DMS79 treated with DMSO at 0.1 percent for 48 hours (cell line): ENCODE data around the gene IFNA8.
A peak's percentile ranks its signal among the peaks of the same experiment; 100 is the strongest.
"Not testable (repeated sequence)": the region's sequence is repeated elsewhere in the genome, so short reads cannot be mapped to it uniquely, and the experiment has no call there.

Source experiments
- DNase-seq: peaks from one replicate; lab custom pipeline; 2025; lab: John Stamatoyannopoulos, UW

The IFNA8 gene

GRCh38 chr9:21429191-21429590 is 20.3 kb downstream of the IFNA8 start:
- no peak for DNase-seq

GRCh38 chr9:21432672-21433425 is 23.9 kb downstream of the IFNA8 start:
- no peak for DNase-seq

- DNase-seq = peak; percentile 2
These were observed 25.5 kb downstream of the IFNA8 start for GRCh38 chr9:21434202-21435014.

- not testable (repeated sequence) for DNase-seq
These were observed 26.1 kb downstream of the IFNA8 start for GRCh38 chr9:21435015-21435383.

GRCh38 chr9:21440139-21440538 is 31.2 kb downstream of the IFNA8 start, which contains the start of gene IFNA1:
Gene IFNA1, plus strand, starts transcription at chr9:21440439. Its CDS starts 69 bp downstream, at chr9:21440508.
- DNase-seq = no peak

- DNase-seq = no peak
These were observed 35.1 kb downstream of the IFNA8 start for GRCh38 chr9:21443849-21444625.

GRCh38 chr9:21449312-21449711 is 40.4 kb downstream of the IFNA8 start:
- DNase-seq = not testable (repeated sequence)

GRCh38 chr9:21450733-21451394 is 41.9 kb downstream of the IFNA8 start:
- DNase-seq = no peak

- no peak for DNase-seq
These were observed 43.8 kb downstream of the IFNA8 start for GRCh38 chr9:21452681-21453080.

GRCh38 chr9:21454149-21454548 is 45.2 kb downstream of the IFNA8 start:
- DNase-seq = no peak

GRCh38 chr9:21455320-21455719 is 46.4 kb downstream of the IFNA8 start:
- DNase-seq = no peak
